ENCODE data around the gene SOBP.

The SOBP gene

GRCh38 chr6:107493158-107494057 is 3.5 kb downstream of the SOBP start (continued):
- no peak for TF ChIP-seq ZNF280D (tag by site-specific recombination; IDR thresholded peaks at IDR 0.05)
- peak; percentile 85 for TF ChIP-seq ZFP69B (tag by site-specific recombination; IDR thresholded peaks at IDR 0.05)
- peak; percentile 79 for TF ChIP-seq ZEB2 (tag by site-specific recombination; IDR thresholded peaks at IDR 0.05)
- TF ChIP-seq KLF1 (tag by site-specific recombination; IDR thresholded peaks at IDR 0.05): no peak
- TF ChIP-seq ZNF571 (tag by site-specific recombination; IDR thresholded peaks at IDR 0.05): no peak
- TF ChIP-seq ZNF792 (tag by site-specific recombination; IDR thresholded peaks at IDR 0.05): peak; percentile 100
- TF ChIP-seq ZNF133 (tag by site-specific recombination; IDR thresholded peaks at IDR 0.05): no peak
- no peak for TF ChIP-seq ZNF169 (tag by site-specific recombination; IDR thresholded peaks at IDR 0.05)
- no peak for TF ChIP-seq ZNF658 (tag by site-specific recombination; IDR thresholded peaks at IDR 0.05)
- TF ChIP-seq ZBTB17 (tag by site-specific recombination; IDR thresholded peaks at IDR 0.05): peak; percentile 96
- peak; percentile 97 for TF ChIP-seq IKZF3 (tag by site-specific recombination; IDR thresholded peaks at IDR 0.05)
- no peak for TF ChIP-seq ZBTB7A (tag by site-specific recombination; IDR thresholded peaks at IDR 0.05; ENCODE audit: low read depth)
- no peak for TF ChIP-seq ZNF510 (tag by site-specific recombination; IDR thresholded peaks at IDR 0.05; ENCODE audit: insufficient replicate concordance)
- 0 out of 2 replicates have a peak, but pooled peaks have one; percentile 52 for TF ChIP-seq ZNF561 (tag by site-specific recombination; IDR thresholded peaks at IDR 0.05; ENCODE audit: borderline replicate concordance)
- TF ChIP-seq SALL2 (tag by site-specific recombination; IDR thresholded peaks at IDR 0.05; ENCODE audit: borderline replicate concordance): no peak
- TF ChIP-seq ZNF549 (tag by site-specific recombination; IDR thresholded peaks at IDR 0.05): no peak
- TF ChIP-seq ZNF202 (tag by site-specific recombination; IDR thresholded peaks at IDR 0.05; ENCODE audit: borderline replicate concordance): no peak
- no peak for TF ChIP-seq SETDB1 (IDR thresholded peaks at IDR 0.05; ENCODE audit: insufficient read length, low read length)
- TF ChIP-seq ZNF239 (tag by site-specific recombination; IDR thresholded peaks at IDR 0.05): no peak
- peak; percentile 88 for TF ChIP-seq BCL11A (tag by site-specific recombination; IDR thresholded peaks at IDR 0.05; ENCODE audit: low read depth)
- no peak for TF ChIP-seq ZNF324 (tag by site-specific recombination; IDR thresholded peaks at IDR 0.05)
- no peak for TF ChIP-seq REPIN1 (tag by site-specific recombination; IDR thresholded peaks at IDR 0.05; ENCODE audit: low read depth)
- TF ChIP-seq ZNF76 (tag by site-specific recombination; IDR thresholded peaks at IDR 0.05; ENCODE audit: borderline replicate concordance, low read depth): no peak
- no peak for TF ChIP-seq ZFP3 (tag by site-specific recombination; IDR thresholded peaks at IDR 0.05; ENCODE audit: low read depth)
- no peak for TF ChIP-seq ZNF488 (tag by site-specific recombination; IDR thresholded peaks at IDR 0.05)
- no peak for TF ChIP-seq ZNF302 (tag by site-specific recombination; IDR thresholded peaks at IDR 0.05; ENCODE audit: low read depth)
- no peak for TF ChIP-seq ZNF221 (tag by site-specific recombination; IDR thresholded peaks at IDR 0.05; ENCODE audit: borderline replicate concordance)
- no peak for TF ChIP-seq ZNF624 (tag by site-specific recombination; IDR thresholded peaks at IDR 0.05)
- peak; percentile 98 for TF ChIP-seq PRDM10 (tag by site-specific recombination; IDR thresholded peaks at IDR 0.05)
- TF ChIP-seq KLF8 (tag by site-specific recombination; IDR thresholded peaks at IDR 0.05): peak; percentile 75; the same call in 1 of the 2 replicates
- TF ChIP-seq ZNF560 (tag by site-specific recombination; IDR thresholded peaks at IDR 0.05; ENCODE audit: borderline replicate concordance): no peak
- TF ChIP-seq ZNF449 (tag by site-specific recombination; IDR thresholded peaks at IDR 0.05): no peak

Data from HEK293 (cell line).